Measurements from ENCODE around the gene SLC39A8. TPM values are rescaled to one million over a fixed set of nuclear protein-coding genes. Genes with fewer than 3 reads are reported as not detected.
"Not testable (repeated sequence)": the region's sequence is repeated elsewhere in the genome, so short reads cannot be mapped to it uniquely, and the experiment has no call there.

SLC39A8 gene
- 10 to 100 TPM; 31.1 to 33.7 TPM for total RNA-seq
- 64.1 to 72.0 reads per million in 2 donors for total RNA-seq

DNA sequence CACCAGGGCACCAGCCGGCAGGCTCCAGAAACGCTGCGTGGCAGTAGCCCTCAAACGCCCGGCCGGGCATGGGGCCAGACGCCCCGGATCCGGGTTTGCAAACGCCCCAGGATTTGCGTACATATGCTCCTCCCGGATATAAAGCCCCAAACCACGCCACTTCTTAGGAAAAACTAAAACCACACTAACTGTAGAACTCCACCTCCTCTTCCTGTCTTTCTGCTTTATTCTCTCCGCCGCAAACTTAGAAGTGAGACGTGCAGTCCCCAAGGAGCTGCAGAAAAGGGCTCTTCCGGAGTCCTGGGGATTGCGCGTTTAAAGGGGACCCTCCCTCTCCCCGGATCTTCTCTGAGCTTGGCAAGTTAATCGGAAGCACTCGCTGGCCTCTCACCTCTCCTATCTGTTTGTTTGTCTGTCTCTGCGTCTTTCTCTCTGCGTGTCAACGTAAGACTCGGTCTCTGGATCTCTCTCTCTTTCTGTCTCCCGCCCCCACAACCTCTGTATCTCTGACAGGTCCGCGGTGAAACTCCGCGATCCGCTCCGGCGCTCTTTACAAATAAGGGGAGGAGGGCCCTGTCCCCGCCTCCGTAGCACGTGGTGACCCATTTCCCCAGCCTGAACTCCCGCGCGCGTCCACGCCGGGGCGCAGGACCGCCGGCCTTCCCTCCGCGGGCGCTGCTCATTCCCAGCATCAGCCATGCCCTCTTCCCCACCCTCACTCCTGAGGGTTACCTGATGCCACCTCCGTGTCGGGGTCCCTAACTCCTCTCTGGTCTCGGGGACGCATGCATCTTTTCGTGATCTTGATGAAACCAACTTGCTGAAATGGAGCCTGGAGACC lies at the start of gene SLC39A8:
Gene SLC39A8, minus strand, starts transcription at position 529 of the 841 bp plus-strand sequence. CDS start 820 bp downstream, outside the sequence.
- H3K9me3 ChIP-seq (ENCODE audit: control insufficient read depth, low read length, poor library complexity, severe bottlenecking), result no peaks in the 10 kb centered on the region
- peak; percentile 85 for ATAC-seq
- Mint-ChIP-seq H3K4me1 (peaks cover 43% of the 10 kb centered on the region), H3K4me3 (peak within 1 kb of the TSS; percentile 100), H3K36me3 (ENCODE audit: low read depth) (peaks cover 7% of the 10 kb centered on the region), H3K27ac (peak within 1 kb of the TSS; percentile 99), H3K27me3 (peaks cover 8% of the 10 kb centered on the region)
- peak; percentile 74 to 79 (median 79) for DNase-seq

- peaks cover 3% of the 10 kb centered on the region for H3K36me3 Mint-ChIP-seq (ENCODE audit: low read depth)
- peaks cover 2% of the 10 kb centered on the region for H3K4me1 Mint-ChIP-seq
- peaks cover 10% of the 10 kb centered on the region for H3K27me3 Mint-ChIP-seq
- ATAC-seq (no peak), DNase-seq (no peak)
- no peak overlapping the region for H3K4me3 Mint-ChIP-seq
- H3K27ac Mint-ChIP-seq, result no peak overlapping the region
- H3K9me3 ChIP-seq (ENCODE audit: control insufficient read depth, low read length, poor library complexity, severe bottlenecking), result no peaks in the 10 kb centered on the region
Measured at GRCh38 chr4:102392033-102392744, 46.9 kb upstream of the SLC39A8 start.

- ATAC-seq (peak; percentile 54), DNase-seq (no peak)
- H3K4me3 Mint-ChIP-seq, result no peak overlapping the region
- H3K9me3 ChIP-seq (ENCODE audit: control insufficient read depth, low read length, poor library complexity, severe bottlenecking), result no peaks in the 10 kb centered on the region
- no peak overlapping the region for H3K27ac Mint-ChIP-seq
- peaks cover 23% of the 10 kb centered on the region for H3K27me3 Mint-ChIP-seq
- H3K36me3 Mint-ChIP-seq (ENCODE audit: low read depth), result peaks cover 7% of the 10 kb centered on the region
- peaks cover 2% of the 10 kb centered on the region for H3K4me1 Mint-ChIP-seq
Measured at GRCh38 chr4:102390438-102390837, 45.2 kb upstream of the SLC39A8 start.

- H3K27ac Mint-ChIP-seq, result no peak overlapping the region
- H3K4me1 Mint-ChIP-seq, result peaks cover 2% of the 10 kb centered on the region
- H3K36me3 Mint-ChIP-seq (ENCODE audit: low read depth), result peaks cover 7% of the 10 kb centered on the region
- no peak overlapping the region for H3K4me3 Mint-ChIP-seq
- ATAC-seq (no peak), DNase-seq (no peak)
- H3K9me3 ChIP-seq (ENCODE audit: control insufficient read depth, low read length, poor library complexity, severe bottlenecking), result no peaks in the 10 kb centered on the region
- H3K27me3 Mint-ChIP-seq, result peaks cover 29% of the 10 kb centered on the region
Measured at GRCh38 chr4:102388611-102389010, 43.3 kb upstream of the SLC39A8 start.

DNA sequence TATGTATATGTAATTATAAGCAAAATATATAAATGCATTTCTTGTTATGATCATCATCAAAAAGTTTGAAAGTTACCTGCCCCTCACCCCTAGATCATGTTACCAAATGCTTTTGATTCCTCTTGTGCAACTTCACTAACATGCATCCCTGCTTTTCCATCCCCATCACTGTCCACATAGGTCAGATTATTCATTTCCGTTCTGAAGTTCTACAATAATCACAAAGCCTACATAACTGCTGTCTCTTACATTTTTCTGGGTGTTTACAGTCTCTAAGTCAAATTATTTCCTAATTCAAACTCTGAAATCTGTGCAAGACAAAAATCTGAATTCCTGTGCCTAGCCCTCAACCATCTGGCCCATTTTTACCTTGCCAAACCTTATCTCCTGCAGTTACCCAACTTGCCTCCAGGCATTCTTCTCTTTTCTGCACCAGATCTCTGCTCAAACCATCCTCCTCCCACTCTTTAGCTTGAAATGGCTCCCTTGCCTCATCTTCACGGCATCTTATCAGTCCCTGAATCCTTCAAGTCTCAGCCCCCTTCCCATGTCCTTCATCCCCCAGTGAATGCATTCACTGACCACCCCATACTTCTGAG lies 42.4 kb upstream of the SLC39A8 start:
- Mint-ChIP-seq H3K36me3 (ENCODE audit: low read depth) (peaks cover 7% of the 10 kb centered on the region), H3K4me3 (no peak overlapping the region), H3K27ac (no peak overlapping the region), H3K4me1 (peaks cover 2% of the 10 kb centered on the region), H3K27me3 (peaks cover 29% of the 10 kb centered on the region)
- ATAC-seq, result no peak
- DNase-seq, result no peak
- no peaks in the 10 kb centered on the region for H3K9me3 ChIP-seq (ENCODE audit: control insufficient read depth, low read length, poor library complexity, severe bottlenecking)

DNA sequence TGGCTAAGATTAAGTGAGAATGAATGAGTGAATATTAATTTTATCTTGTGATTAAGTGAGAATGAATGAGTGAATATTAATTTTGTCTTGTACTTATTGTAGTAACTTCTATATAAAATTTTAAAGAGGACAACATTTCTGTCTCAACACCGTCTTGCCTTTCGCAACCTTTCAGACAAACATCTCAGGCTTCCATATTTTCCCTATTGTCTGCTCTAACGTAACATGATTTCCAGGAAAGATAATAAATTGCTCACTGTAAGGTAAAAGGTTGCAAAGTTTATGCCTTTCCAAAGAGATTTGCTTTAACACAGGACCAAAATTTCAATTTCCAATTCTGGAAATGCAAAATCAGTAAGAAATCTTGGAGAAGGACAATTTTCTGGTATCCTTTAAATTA lies 41.7 kb upstream of the SLC39A8 start:
- Mint-ChIP-seq H3K27ac (no peak overlapping the region), H3K27me3 (peaks cover 29% of the 10 kb centered on the region), H3K4me3 (no peak overlapping the region), H3K36me3 (ENCODE audit: low read depth) (peaks cover 7% of the 10 kb centered on the region), H3K4me1 (peaks cover 2% of the 10 kb centered on the region)
- ATAC-seq (no peak), DNase-seq (no peak)
- H3K9me3 ChIP-seq (ENCODE audit: control insufficient read depth, low read length, poor library complexity, severe bottlenecking), result no peaks in the 10 kb centered on the region

DNA sequence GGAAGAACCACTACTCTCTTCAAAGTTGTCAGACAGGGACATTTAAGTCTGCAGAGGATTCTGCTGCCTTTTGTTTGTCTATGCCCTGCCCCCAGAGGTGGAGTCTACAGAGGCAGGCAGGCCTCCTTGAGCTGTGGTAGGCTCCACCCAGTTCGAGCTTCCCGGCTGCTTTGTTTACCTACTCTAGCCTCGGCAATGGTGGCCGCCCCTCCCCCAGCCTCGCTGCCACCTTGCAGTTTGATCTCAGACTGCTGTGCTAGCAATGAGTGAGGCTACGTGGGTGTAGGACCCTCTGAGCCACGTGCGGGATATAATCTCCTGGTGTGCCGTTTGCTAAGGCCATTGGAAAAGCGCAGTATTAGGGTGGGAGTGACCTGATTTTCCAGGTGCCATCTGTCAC lies 35.0 kb upstream of the SLC39A8 start:
- not testable (repeated sequence) for H3K27me3 Mint-ChIP-seq; H3K4me1 Mint-ChIP-seq; H3K4me3 Mint-ChIP-seq; H3K36me3 Mint-ChIP-seq (ENCODE audit: low read depth); H3K27ac Mint-ChIP-seq; DNase-seq; ATAC-seq; H3K9me3 ChIP-seq (ENCODE audit: control insufficient read depth, low read length, poor library complexity, severe bottlenecking)

- Mint-ChIP-seq H3K27me3 (no peaks in the 10 kb centered on the region), H3K36me3 (ENCODE audit: low read depth) (no peaks in the 10 kb centered on the region), H3K4me3 (no peak overlapping the region), H3K27ac (no peak overlapping the region), H3K4me1 (no peaks in the 10 kb centered on the region)
- no peaks in the 10 kb centered on the region for H3K9me3 ChIP-seq (ENCODE audit: control insufficient read depth, low read length, poor library complexity, severe bottlenecking)
- DNase-seq, result no peak
- ATAC-seq, result no peak
Measured at GRCh38 chr4:102362922-102363432, 17.7 kb upstream of the SLC39A8 start.

GRCh38 chr4:102358128-102358527 lies 12.8 kb upstream of the SLC39A8 start:
- H3K9me3 ChIP-seq (ENCODE audit: control insufficient read depth, low read length, poor library complexity, severe bottlenecking), result no peaks in the 10 kb centered on the region
- DNase-seq, result no peak
- Mint-ChIP-seq H3K4me3 (no peak overlapping the region), H3K36me3 (ENCODE audit: low read depth) (no peaks in the 10 kb centered on the region), H3K27ac (no peak overlapping the region), H3K27me3 (no peaks in the 10 kb centered on the region), H3K4me1 (peaks cover 3% of the 10 kb centered on the region)
- ATAC-seq, result no peak

- not testable (repeated sequence) for H3K27ac Mint-ChIP-seq; ATAC-seq; H3K4me1 Mint-ChIP-seq; DNase-seq; H3K9me3 ChIP-seq (ENCODE audit: control insufficient read depth, low read length, poor library complexity, severe bottlenecking); H3K27me3 Mint-ChIP-seq; H3K36me3 Mint-ChIP-seq (ENCODE audit: low read depth); H3K4me3 Mint-ChIP-seq
Measured at GRCh38 chr4:102357637-102358036, 12.4 kb upstream of the SLC39A8 start.

- Mint-ChIP-seq H3K36me3 (ENCODE audit: low read depth) (no peaks in the 10 kb centered on the region), H3K27me3 (no peaks in the 10 kb centered on the region), H3K4me1 (peaks cover 3% of the 10 kb centered on the region), H3K27ac (no peak overlapping the region), H3K4me3 (no peak overlapping the region)
- DNase-seq (no peak), ATAC-seq (no peak)
- no peaks in the 10 kb centered on the region for H3K9me3 ChIP-seq (ENCODE audit: control insufficient read depth, low read length, poor library complexity, severe bottlenecking)
Measured at GRCh38 chr4:102356562-102357202, 11.4 kb upstream of the SLC39A8 start.

DNA sequence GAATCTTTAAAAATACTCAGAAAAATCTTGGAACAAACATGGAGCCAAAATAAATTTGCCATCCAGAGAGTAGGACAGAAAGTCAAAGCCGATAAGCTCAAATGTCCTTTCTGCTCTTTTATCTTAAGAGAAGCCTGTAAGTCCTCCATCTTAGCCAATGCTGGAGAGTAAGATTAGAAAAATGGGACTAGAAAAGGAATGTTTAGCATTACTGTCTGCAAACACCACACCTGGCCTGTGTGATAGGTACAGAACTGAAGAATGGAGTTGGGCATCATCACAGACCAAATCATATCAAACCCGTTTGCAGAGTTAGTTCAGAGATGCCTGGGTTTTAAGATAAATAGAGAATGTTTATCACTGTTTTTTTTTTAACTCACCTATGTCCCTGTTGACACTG lies 10.5 kb upstream of the SLC39A8 start:
- Mint-ChIP-seq H3K4me1 (peaks cover 3% of the 10 kb centered on the region), H3K36me3 (ENCODE audit: low read depth) (no peaks in the 10 kb centered on the region), H3K4me3 (no peak overlapping the region), H3K27ac (no peak overlapping the region), H3K27me3 (no peaks in the 10 kb centered on the region)
- no peak for DNase-seq
- H3K9me3 ChIP-seq (ENCODE audit: control insufficient read depth, low read length, poor library complexity, severe bottlenecking), result no peaks in the 10 kb centered on the region
- no peak for ATAC-seq

All from T-helper 17 cell (primary cell).